ENCODE data around the gene RAX2. TPM values are rescaled to one million over a fixed set of nuclear protein-coding genes. Genes with fewer than 3 reads are reported as not detected.

RAX2 gene
- total RNA-seq, 4 donors from 2014 or later = not detected

GRCh38 chr19:3780786-3781304 is 8.8 kb upstream of the RAX2 start:
- intact Hi-C loops (cut with DNase I) = no loop called here
- WGBS = 86% methylated on average over 9 of the region's 9 CpGs
- H3K4me1 ChIP-seq = peaks cover 3 to 11% (median 6%) of the 10 kb centered on the region in 4 donors

GRCh38 chr19:3778899-3779723 is 7.1 kb upstream of the RAX2 start:
- Histone ChIP-seq H3K27me3 (peaks cover 0 to 45% (median 3%) of the 10 kb centered on the region in 4 donors), H3K27ac (replicated peaks in 1 of 4) (no peak overlapping the region), H3K9me3 (peaks cover 10 to 27% (median 23%) of the 10 kb centered on the region in 4 donors), H3K36me3 (no peaks in the 10 kb centered on the region), H3K4me3 (no peak overlapping the region), H3K4me1 (no peaks in the 10 kb centered on the region)
- TF ChIP-seq EP300 (IDR thresholded peaks at IDR 0.05) = no peak
- TF ChIP-seq CTCF (IDR thresholded peaks at IDR 0.05) = no peak
- TF ChIP-seq POLR2AphosphoS5 (IDR thresholded peaks at IDR 0.05) = no peak
- no peak for TF ChIP-seq POLR2A (IDR thresholded peaks at IDR 0.05; ENCODE audit: low read depth)
- DNase-seq (ENCODE audit: extremely low spot score) = no peak
- WGBS = 75% methylated on average over 18 of the region's 44 CpGs
- intact Hi-C loops (cut with DNase I) = no loop called here

More at GRCh38 chr19:3780786-3781304, 8.8 kb upstream of the RAX2 start:
- Histone ChIP-seq H3K36me3 (no peaks in the 10 kb centered on the region), H3K9me3 (peaks cover 10 to 27% (median 23%) of the 10 kb centered on the region in 4 donors), H3K27ac (replicated peaks in 1 of 4) (no peak overlapping the region), H3K27me3 (peaks cover 0 to 63% (median 12%) of the 10 kb centered on the region in 4 donors), H3K4me3 (no peak overlapping the region)
- TF ChIP-seq POLR2AphosphoS5 (IDR thresholded peaks at IDR 0.05) (no peak), POLR2A (IDR thresholded peaks at IDR 0.05; ENCODE audit: low read depth) (no peak), EP300 (IDR thresholded peaks at IDR 0.05) (no peak)
- DNase-seq (ENCODE audit: extremely low spot score) = no peak

GRCh38 chr19:3778104-3778867 is 6.3 kb upstream of the RAX2 start:
- Histone ChIP-seq H3K27ac (replicated peaks in 1 of 4) (no peak overlapping the region), H3K4me3 (no peak overlapping the region), H3K9me3 (peaks cover 10 to 27% (median 23%) of the 10 kb centered on the region in 4 donors), H3K36me3 (no peaks in the 10 kb centered on the region), H3K27me3 (peaks cover 0 to 37% (median 0%) of the 10 kb centered on the region in 4 donors), H3K4me1 (no peaks in the 10 kb centered on the region)
- 92% methylated on average over 11 of the region's 37 CpGs for WGBS
- intact Hi-C loops (cut with DNase I) = no loop called here
- TF ChIP-seq POLR2A (IDR thresholded peaks at IDR 0.05; ENCODE audit: low read depth) (no peak), CTCF (IDR thresholded peaks at IDR 0.05) (no peak), POLR2AphosphoS5 (IDR thresholded peaks at IDR 0.05) (no peak), EP300 (IDR thresholded peaks at IDR 0.05) (no peak)
- no peak for DNase-seq (ENCODE audit: extremely low spot score)

- H3K27me3 ChIP-seq = peaks cover 0 to 27% (median 0%) of the 10 kb centered on the region in 4 donors
- 90% methylated on average over 1 of the region's 1 CpG for WGBS
- DNase-seq (ENCODE audit: extremely low spot score) = no peak
- intact Hi-C loops (cut with DNase I) = no loop called here
- peaks cover 6 to 11% (median 10%) of the 10 kb centered on the region in 4 donors for H3K9me3 ChIP-seq
- no peak overlapping the region for H3K4me3 ChIP-seq
- H3K4me1 ChIP-seq = peaks cover 0 to 6% (median 0%) of the 10 kb centered on the region in 4 donors
- no peak overlapping the region for H3K27ac ChIP-seq (replicated peaks in 1 of 4)
- TF ChIP-seq CTCF (IDR thresholded peaks at IDR 0.05) = no peak
- TF ChIP-seq POLR2AphosphoS5 (IDR thresholded peaks at IDR 0.05) = no peak
- TF ChIP-seq EP300 (IDR thresholded peaks at IDR 0.05) = no peak
- no peak for TF ChIP-seq POLR2A (IDR thresholded peaks at IDR 0.05; ENCODE audit: low read depth)
- no peaks in the 10 kb centered on the region for H3K36me3 ChIP-seq
Measured at GRCh38 chr19:3776479-3777040, 4.5 kb upstream of the RAX2 start.
